OCI-LY7 (cell line): ENCODE measurements around the gene RNF41.

Experiments
- EZH2phosphoT487 ChIP-seq: fragments of 200-600 bp; sonication (generic); IDR thresholded peaks from 2 replicates; pipeline ENCODE4 v1.6.1; 2018; ENCODE audit warnings: low read depth, borderline replicate concordance, mild to moderate bottlenecking, mixed run types, antibody characterized with exemption, low read length, moderate library complexity, mixed read lengths
- TF ChIP-seq, protein P1 (sequence below): fragments of 200-600 bp; sonication (generic); conservative IDR thresholded peaks from 2 replicates; pipeline ENCODE4 v1.5.1; 2014; ENCODE audit warnings: mild to moderate bottlenecking, antibody characterized with exemption, low read length, moderate library complexity, mixed read lengths

DNA sequence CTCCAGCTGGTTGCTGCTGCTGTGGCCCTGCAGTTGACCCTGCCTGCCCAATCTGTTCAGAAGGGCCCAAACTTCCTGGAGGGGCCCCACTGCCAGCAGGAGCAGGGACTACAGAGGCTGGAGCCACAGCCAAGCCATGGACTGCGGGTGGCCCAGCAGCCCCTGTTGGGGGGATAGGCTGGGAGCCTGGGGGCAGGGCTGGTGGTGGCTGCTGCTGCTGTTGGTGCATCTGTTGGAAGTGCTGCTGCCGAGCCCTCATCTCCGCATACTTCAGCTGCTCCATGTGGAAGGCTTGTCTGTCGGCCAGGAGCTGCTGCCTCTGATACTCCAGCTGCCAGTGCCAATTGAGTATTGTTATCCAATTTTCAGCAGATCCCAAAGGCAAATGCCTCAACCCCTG lies 56.4 kb downstream of the RNF41 start:
- TF ChIP-seq EZH2phosphoT487 = no peak
- TF ChIP-seq, protein P1, sequence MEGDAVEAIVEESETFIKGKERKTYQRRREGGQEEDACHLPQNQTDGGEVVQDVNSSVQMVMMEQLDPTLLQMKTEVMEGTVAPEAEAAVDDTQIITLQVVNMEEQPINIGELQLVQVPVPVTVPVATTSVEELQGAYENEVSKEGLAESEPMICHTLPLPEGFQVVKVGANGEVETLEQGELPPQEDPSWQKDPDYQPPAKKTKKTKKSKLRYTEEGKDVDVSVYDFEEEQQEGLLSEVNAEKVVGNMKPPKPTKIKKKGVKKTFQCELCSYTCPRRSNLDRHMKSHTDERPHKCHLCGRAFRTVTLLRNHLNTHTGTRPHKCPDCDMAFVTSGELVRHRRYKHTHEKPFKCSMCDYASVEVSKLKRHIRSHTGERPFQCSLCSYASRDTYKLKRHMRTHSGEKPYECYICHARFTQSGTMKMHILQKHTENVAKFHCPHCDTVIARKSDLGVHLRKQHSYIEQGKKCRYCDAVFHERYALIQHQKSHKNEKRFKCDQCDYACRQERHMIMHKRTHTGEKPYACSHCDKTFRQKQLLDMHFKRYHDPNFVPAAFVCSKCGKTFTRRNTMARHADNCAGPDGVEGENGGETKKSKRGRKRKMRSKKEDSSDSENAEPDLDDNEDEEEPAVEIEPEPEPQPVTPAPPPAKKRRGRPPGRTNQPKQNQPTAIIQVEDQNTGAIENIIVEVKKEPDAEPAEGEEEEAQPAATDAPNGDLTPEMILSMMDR = no peak
